Natural killer cell (primary cell): ENCODE data around the gene LYST. TPM values are rescaled to one million over a fixed set of nuclear protein-coding genes. Genes with fewer than 3 reads are reported as not detected.

Experiments used
- ATAC-seq, 3 donors: fragments of 150-1000 bp in 2 of 3; fragments of 200-7000 bp in 1 of 3; cut with Tn5 transposase; 1 replicate in 1 of 3; 2 replicates in 2 of 3; pipeline ENCODE4 v1.10.0; 2021; ENCODE audit warnings: mild to moderate bottlenecking in 2 of 3, moderate library complexity in 2 of 3
- DNase-seq, 2 donors: peaks; one replicate each; pipeline versions ENCODE4 v3.0.0 to v3.0.0-alpha.2; 2013 to 2021; ENCODE audit warnings: mixed read lengths in 1 of 2
- H3K27ac ChIP-seq: one replicate; pipeline ENCODE4 v1.5.1; 2013; ENCODE audit warnings: mild to moderate bottlenecking, low read length
- H3K27me3 ChIP-seq: one replicate; pipeline ENCODE4 v1.6.1; 2013; ENCODE audit warnings: low read length; ENCODE audit not compliant: control insufficient read depth, insufficient read depth
- H3K36me3 ChIP-seq: one replicate; pipeline ENCODE4 v1.6.1; 2013; ENCODE audit warnings: low read length; ENCODE audit not compliant: control insufficient read depth, insufficient read depth
- H3K4me1 ChIP-seq: one replicate; pipeline ENCODE4 v1.6.1; 2013; ENCODE audit warnings: low read length; ENCODE audit not compliant: control insufficient read depth, insufficient read depth
- H3K4me3 ChIP-seq: one replicate; pipeline ENCODE4 v1.5.1; 2013; ENCODE audit warnings: low read length
- H3K9me3 ChIP-seq: one replicate; pipeline ENCODE4 v1.6.1; 2013; ENCODE audit warnings: low read length; ENCODE audit not compliant: control insufficient read depth, insufficient read depth
- H3K27ac Mint-ChIP-seq, 2 donors: one replicate each; pipeline ENCODE4 v1.8.0; 2022; ENCODE audit warnings: mild to moderate bottlenecking in 2 of 2, mixed read lengths in 2 of 2, moderate library complexity in 1 of 2
- H3K27me3 Mint-ChIP-seq, 2 donors: one replicate each; pipeline ENCODE4 v1.8.0; 2022; ENCODE audit warnings: low read depth in 2 of 2, mixed read lengths in 2 of 2
- H3K36me3 Mint-ChIP-seq: one replicate; pipeline ENCODE4 v1.8.0; 2022; ENCODE audit warnings: mixed read lengths
- H3K4me1 Mint-ChIP-seq, 2 donors: one replicate each; pipeline ENCODE4 v1.8.0; 2022; ENCODE audit warnings: mixed read lengths in 2 of 2
- H3K4me3 Mint-ChIP-seq: one replicate; pipeline ENCODE4 v1.8.0; 2022; ENCODE audit warnings: mild to moderate bottlenecking, moderate library complexity, mixed read lengths
- H3K9me3 Mint-ChIP-seq, 2 donors: one replicate each; pipeline ENCODE4 v1.8.0; 2022; ENCODE audit warnings: mixed read lengths in 2 of 2
- CTCF ChIP-seq: fragments of 200-600 bp; IDR thresholded peaks from one replicate; pipeline ENCODE4 v1.8.0; 2022; ENCODE audit warnings: antibody characterized with exemption
- WGBS: methylation state at CpG from one replicate; pipeline ENCODE4 v1.1.7; 2013; ENCODE audit warnings: missing lambda C conversion rate; ENCODE audit not compliant: insufficient coverage; 5-methylcytosine and 5-hydroxymethylcytosine counted together
- intact Hi-C: fragments of 100-400 bp; cut with micrococcal nuclease; formaldehyde crosslinking; loops from one replicate; pipeline ENCODE4 v1.14.2; 2022
- total RNA-seq, 4 donors: library from RNA; stranded (reverse); fragments of 120-200 nt in 1 of 4; gene quantifications; one replicate each; pipeline versions ENCODE4 v1.2.3 to v1.2.4, GENCODE V29; 2013 to 2022

LYST gene
- total RNA-seq, 3 donors from 2014 or later (not counting 1 experiment from before 2014, with no cell fraction given) = 89.9 to 115 (median 93.6) TPM

- peaks cover 63% of the 10 kb centered on the region for H3K36me3 Mint-ChIP-seq
- no peak overlapping the region for H3K27ac ChIP-seq
- intact Hi-C loops = no loop called here
- ATAC-seq (no peak), DNase-seq (no peak)
- H3K27me3 Mint-ChIP-seq = no peaks in the 10 kb centered on the region
- peaks cover 17% of the 10 kb centered on the region for H3K9me3 ChIP-seq
- no peak for TF ChIP-seq CTCF
- H3K4me3 ChIP-seq = no peak overlapping the region
- 97% methylated on average over 8 of the region's 10 CpGs for WGBS
- H3K4me1 Mint-ChIP-seq = no peaks in the 10 kb centered on the region
- no peak overlapping the region for H3K4me3 Mint-ChIP-seq
- H3K4me1 ChIP-seq = no peaks in the 10 kb centered on the region
- peaks cover 77% of the 10 kb centered on the region for H3K36me3 ChIP-seq
- no peaks in the 10 kb centered on the region for H3K27me3 ChIP-seq
- no peak overlapping the region for H3K27ac Mint-ChIP-seq
- H3K9me3 Mint-ChIP-seq = peaks cover 7 to 23% of the 10 kb centered on the region in 2 donors
These were observed 191.4 kb downstream of the LYST start for GRCh38 chr1:235675152-235675890.

- no peak for ATAC-seq
- peaks cover 71% of the 10 kb centered on the region for H3K36me3 Mint-ChIP-seq
- intact Hi-C loops = no loop called here
- Histone ChIP-seq H3K27me3 (no peaks in the 10 kb centered on the region), H3K4me3 (no peak overlapping the region), H3K4me1 (no peaks in the 10 kb centered on the region), H3K9me3 (peaks cover 30% of the 10 kb centered on the region), H3K27ac (no peak overlapping the region), H3K36me3 (peaks cover 86% of the 10 kb centered on the region)
- TF ChIP-seq CTCF = no peak
- peaks cover 11 to 23% of the 10 kb centered on the region in 2 donors for H3K9me3 Mint-ChIP-seq
- no peaks in the 10 kb centered on the region for H3K4me1 Mint-ChIP-seq
- 80% methylated on average over 6 of the region's 7 CpGs for WGBS
- H3K27ac Mint-ChIP-seq = no peak overlapping the region
- no peak overlapping the region for H3K4me3 Mint-ChIP-seq
- H3K27me3 Mint-ChIP-seq = no peaks in the 10 kb centered on the region
- DNase-seq = no peak
These were observed 192.7 kb downstream of the LYST start for GRCh38 chr1:235673981-235674380.

DNA sequence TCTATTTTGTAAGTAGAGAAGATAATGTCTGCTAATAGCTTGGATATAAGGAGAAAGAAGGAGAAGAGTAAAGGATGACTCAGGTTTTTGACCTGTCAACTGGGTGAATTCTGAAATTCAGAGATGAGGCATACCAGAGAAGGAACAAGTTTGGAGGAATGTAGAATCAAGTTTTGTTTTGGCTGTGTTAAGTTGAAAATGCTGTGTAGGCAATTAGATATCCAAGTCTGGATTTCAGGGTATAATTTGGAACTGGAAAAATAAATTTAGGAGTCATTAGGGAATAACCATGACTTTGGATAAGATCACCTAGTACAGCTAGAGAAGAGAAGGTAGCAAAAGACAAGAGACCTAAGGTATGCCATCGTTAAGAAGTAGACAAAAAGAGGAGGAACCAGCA is 194.7 kb downstream of the LYST start:
- no peak for DNase-seq
- no peak overlapping the region for H3K4me3 ChIP-seq
- H3K27me3 Mint-ChIP-seq = no peaks in the 10 kb centered on the region
- H3K36me3 ChIP-seq = peaks cover 79% of the 10 kb centered on the region
- H3K4me1 Mint-ChIP-seq = no peaks in the 10 kb centered on the region
- no peak overlapping the region for H3K4me3 Mint-ChIP-seq
- H3K4me1 ChIP-seq = no peaks in the 10 kb centered on the region
- H3K27me3 ChIP-seq = no peaks in the 10 kb centered on the region
- H3K27ac Mint-ChIP-seq = no peak overlapping the region
- no peak overlapping the region for H3K27ac ChIP-seq
- H3K36me3 Mint-ChIP-seq = peaks cover 71% of the 10 kb centered on the region
- no peak for ATAC-seq
- 100% methylated on average over 1 of the region's 1 CpG for WGBS
- H3K9me3 Mint-ChIP-seq = peaks cover 11 to 23% of the 10 kb centered on the region in 2 donors
- intact Hi-C loops = no loop called here
- H3K9me3 ChIP-seq = peaks cover 31% of the 10 kb centered on the region
- TF ChIP-seq CTCF = no peak
